ENCODE measurements around the gene VCPKMT.

VCPKMT gene

GRCh38 chr14:50060871-50061663, 55.3 kb downstream of the VCPKMT start:
- H3K4me3 ChIP-seq (ENCODE audit: low read length in 2 of 2) = no peak overlapping the region
- H3K27ac ChIP-seq (ENCODE audit: low read depth in 2 of 2, low read length in 2 of 2) = peak overlapping the region; percentile 83 to 89

GRCh38 chr14:50059763-50060616, 56.4 kb downstream of the VCPKMT start:
- H3K4me1 ChIP-seq (ENCODE audit: control insufficient read depth in 2 of 2, insufficient read depth in 2 of 2, low read length in 2 of 2) = peaks cover 47 to 52% of the 10 kb centered on the region in 2 donors
- no peaks in the 10 kb centered on the region for H3K9me3 ChIP-seq (ENCODE audit: control insufficient read depth in 2 of 2, low read length in 2 of 2)
- no peaks in the 10 kb centered on the region for H3K27me3 ChIP-seq (ENCODE audit: control insufficient read depth in 2 of 2, insufficient read depth in 2 of 2, low read length in 2 of 2)
- peak overlapping the region; percentile 83 to 89 for H3K27ac ChIP-seq (ENCODE audit: low read depth in 2 of 2, low read length in 2 of 2)
- no peaks in the 10 kb centered on the region for H3K36me3 ChIP-seq (ENCODE audit: control insufficient read depth in 2 of 2, insufficient read depth in 2 of 2, low read length in 2 of 2)
- H3K4me3 ChIP-seq (ENCODE audit: low read length in 2 of 2) = no peak overlapping the region
- peak overlapping the region; percentile 14 to 26 for H3K9ac ChIP-seq (ENCODE audit: low read depth in 1 of 2, low read length in 2 of 2)

More at GRCh38 chr14:50060871-50061663, 55.3 kb downstream of the VCPKMT start:
- peaks cover 47 to 57% of the 10 kb centered on the region in 2 donors for H3K4me1 ChIP-seq (ENCODE audit: control insufficient read depth in 2 of 2, insufficient read depth in 2 of 2, low read length in 2 of 2)
- peak overlapping the region; percentile 48 to 72 for H3K9ac ChIP-seq (ENCODE audit: low read depth in 1 of 2, low read length in 2 of 2)
- no peaks in the 10 kb centered on the region for H3K9me3 ChIP-seq (ENCODE audit: control insufficient read depth in 2 of 2, low read length in 2 of 2)
- H3K36me3 ChIP-seq (ENCODE audit: control insufficient read depth in 2 of 2, insufficient read depth in 2 of 2, low read length in 2 of 2) = no peaks in the 10 kb centered on the region
- H3K27me3 ChIP-seq (ENCODE audit: control insufficient read depth in 2 of 2, insufficient read depth in 2 of 2, low read length in 2 of 2) = no peaks in the 10 kb centered on the region

Data from mucosa of rectum (tissue), 2 donors.